Activated naive CD8-positive, alpha-beta T cell treated with anti-CD3 and anti-CD28 coated beads, Interleukin-2, amount 50 U/mL, for 16 hours (primary cell): ENCODE measurements around the gene SLC1A5.
"Not testable (repeated sequence)": the region's sequence is repeated elsewhere in the genome, so short reads cannot be mapped to it uniquely, and the experiment has no call there.

ENCODE experiments used
- DNase-seq: peaks from one replicate; pipeline ENCODE4 v3.0.0-alpha.2; 2020; ENCODE audit warnings: low read depth, low spot score

The SLC1A5 gene

DNA sequence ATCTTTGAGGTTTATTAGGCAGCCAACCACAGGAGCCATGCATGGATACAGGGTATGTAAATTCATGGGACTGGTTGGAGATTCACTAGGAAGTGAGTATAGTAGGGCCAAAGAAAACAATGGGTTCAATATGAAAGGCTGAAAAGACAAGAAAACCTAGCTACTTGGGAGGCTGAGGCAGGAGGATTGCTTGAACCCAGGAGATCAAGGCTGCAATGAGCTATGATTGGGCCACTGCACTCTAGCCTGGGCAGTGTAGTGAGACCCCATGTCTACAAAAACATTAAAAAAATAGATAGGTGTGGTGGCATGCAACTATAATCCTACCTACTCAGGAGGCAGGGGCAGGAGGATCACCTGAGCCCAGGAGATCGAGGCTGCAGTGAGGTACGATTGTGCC, 10.3 kb upstream of the SLC1A5 start:
- DNase-seq: no peak

DNA sequence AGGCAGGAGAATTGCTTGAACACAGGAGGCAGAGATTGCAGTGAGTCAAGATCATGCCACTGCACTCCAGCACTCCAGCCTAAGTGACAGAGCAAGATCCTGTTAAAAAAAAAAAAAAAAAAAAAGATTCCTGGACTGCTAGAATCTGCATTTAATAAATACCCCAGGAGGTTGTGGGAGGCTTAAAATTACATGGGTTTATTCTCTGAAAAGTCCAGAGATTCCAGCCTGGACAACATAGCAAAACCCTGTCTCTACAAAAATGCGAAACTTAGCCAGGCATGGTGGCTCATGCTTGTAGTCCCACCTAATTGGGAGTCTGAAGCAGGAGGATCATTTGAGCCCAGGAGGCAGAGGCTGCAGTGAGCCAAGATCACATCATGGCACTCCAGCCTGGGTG, 9.5 kb upstream of the SLC1A5 start:
- no peak for DNase-seq

DNA sequence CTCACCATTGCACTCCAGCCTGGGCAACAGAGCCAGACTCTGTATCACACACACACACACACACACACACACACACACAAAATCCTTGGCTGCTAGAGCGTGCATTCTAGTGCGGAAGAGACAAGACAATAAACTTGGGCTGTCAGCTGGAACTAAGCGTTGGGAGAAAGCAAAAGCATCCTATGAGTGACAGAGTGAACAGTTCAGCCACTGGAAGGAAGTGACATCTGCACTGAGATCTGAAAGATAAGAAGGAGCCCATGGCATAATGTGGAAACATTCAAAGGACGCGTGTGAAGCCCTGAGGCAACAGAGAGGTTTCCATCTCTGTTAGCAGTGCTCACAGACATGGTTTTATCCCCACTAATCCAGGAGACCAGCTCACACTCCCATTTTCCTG, 3.5 kb upstream of the SLC1A5 start:
- no peak for DNase-seq

DNA sequence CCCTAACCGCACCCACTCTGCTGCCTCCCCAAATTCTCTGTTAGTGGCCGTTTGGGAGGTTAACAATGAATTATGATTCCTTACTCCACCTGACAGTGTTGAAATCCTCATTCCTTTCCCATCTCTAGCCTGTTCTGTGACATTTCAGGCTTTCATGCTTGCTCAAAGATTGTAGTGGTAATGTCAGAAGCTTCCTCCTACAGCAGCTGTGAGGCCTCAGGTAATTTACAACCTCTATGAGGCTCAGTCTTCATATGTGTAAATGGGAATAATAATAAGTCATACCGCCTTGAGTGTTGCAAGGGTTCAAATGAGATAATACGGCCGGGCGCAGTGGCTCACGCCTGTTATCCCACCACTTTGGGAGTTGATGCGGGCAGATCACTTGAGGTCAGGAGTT, 977 bp upstream of the SLC1A5 start:
- no peak for DNase-seq

DNA sequence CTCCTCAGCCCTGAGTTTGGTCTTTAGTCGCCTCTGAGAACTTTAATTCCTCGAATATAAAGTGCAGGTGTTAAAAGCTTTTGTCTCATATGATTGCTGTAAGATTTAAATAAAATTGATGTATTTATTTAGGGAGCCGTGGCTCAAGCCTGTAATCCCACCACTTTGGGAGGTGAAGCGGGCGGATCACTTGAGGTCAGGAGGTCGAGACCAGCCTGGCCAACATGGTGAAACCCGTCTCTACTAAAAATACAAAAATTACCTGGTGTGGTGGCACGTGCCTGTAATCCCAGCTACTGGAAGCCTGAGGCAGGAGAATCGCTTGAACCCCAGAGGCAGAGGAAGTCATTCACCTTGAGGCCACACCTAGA, 559 bp upstream of the SLC1A5 start:
- no peak for DNase-seq

DNA sequence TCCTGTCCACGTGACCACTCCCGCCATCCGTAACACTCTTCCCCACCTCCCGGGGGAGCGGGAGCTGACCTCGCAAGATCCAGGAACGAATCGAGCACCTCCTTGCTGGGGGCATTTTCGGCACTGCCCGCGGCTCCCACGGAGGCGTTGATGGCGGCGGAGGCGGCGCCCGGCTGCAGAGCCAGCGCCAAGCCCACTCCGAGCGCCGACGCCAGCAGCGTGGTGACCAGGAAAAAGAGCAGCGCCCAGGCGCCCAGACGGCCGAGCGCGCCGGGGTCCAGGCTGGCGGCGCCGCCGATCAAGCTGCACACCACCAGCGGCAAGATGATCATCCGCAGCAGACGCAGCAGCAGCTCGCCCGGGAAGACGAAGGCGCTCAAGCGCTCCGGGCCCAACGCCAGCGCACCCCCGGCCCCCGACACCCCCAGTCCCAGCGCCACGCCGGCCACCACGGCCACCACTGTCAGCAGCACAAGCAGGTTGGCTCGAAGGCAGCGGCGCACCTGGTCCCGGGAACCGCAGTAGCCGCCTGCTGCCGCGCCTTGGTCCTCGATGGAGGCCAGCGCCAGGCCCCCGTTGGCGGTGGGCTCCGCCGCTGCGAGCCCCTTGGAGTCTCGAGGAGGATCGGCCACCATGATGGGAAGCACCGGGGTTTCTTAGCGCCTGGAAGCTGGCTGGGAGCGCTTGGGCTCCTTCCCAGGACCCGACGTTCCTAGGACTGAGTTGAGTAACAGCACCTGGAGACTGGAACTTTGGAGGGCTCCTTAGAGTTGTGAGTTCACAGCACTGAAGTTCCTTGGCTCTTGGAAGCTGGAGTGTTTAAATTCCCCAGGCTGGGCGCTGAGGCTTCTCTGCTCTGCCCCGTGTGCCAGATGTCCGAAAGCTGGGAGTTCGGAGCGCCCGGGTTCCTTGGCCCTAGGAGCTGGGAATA, 798 bp downstream of the SLC1A5 start:
- no peak for DNase-seq

DNA sequence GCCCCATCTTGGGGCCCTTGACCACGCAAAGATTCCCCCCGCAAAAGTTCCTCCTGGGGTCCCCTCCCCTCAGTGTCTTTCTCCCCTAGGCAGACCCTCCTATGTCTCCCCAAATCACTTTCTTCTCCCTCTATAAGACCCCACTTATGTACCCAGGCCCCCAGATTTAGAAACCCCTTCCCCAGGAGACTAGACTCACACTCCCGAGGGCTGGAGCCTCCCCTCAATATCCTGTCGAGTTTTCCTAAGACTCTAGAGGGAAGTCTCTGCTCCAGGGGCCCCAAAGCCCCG, 1.4 kb downstream of the SLC1A5 start:
- DNase-seq: no peak

DNA sequence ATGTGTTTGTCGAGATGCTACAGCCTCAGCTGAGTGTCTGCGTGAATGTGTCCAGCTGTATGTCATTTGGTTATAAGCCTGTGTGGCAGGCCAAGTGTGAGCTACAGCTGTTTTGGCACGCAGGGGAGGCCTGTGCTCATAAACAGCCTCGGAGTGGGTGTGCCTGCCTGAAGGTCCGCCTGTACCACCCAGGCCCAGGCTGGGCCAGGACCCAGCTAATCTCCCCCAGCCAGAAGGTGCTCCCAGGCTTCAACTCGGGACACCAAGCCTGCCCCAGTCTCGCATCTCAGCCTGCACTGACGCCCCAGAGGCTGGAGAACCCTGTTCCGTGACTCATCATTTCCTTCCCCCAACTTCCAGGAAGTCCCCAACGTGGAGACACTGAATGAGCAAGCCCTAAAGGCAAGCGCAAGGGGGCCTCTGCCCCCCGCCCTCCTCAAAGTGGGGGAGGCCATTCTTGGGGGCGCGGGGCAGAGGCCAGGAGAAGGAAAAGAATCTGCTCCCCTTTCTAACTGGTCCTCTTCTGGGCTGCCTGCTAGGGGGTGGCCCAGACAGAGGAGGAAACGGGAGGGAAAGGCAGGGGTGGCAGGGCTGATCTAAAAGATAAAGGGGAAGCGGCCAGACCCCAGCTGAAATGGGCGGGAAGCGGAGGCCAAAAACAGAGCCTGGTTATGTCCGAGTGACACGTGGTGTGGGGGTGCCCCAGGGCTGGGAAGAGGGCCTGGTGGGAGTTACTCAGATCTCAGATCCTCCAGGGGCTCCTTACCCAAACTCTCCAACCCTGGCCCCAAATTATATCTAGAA, 2.0 kb downstream of the SLC1A5 start:
- DNase-seq: peak; percentile 69

DNA sequence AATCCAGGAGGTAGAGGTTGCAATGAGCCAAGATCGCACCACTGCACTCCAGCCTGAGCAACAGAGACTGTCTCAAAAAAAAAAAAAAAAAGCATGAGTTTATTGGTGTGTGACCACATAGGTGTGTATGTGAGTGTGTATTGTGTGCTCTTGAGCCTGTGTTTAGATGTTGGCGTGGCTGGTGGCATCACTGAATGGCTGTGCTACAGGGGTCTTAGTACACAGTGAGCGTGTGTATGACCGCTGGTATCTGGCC, 2.5 kb downstream of the SLC1A5 start:
- DNase-seq: no peak

DNA sequence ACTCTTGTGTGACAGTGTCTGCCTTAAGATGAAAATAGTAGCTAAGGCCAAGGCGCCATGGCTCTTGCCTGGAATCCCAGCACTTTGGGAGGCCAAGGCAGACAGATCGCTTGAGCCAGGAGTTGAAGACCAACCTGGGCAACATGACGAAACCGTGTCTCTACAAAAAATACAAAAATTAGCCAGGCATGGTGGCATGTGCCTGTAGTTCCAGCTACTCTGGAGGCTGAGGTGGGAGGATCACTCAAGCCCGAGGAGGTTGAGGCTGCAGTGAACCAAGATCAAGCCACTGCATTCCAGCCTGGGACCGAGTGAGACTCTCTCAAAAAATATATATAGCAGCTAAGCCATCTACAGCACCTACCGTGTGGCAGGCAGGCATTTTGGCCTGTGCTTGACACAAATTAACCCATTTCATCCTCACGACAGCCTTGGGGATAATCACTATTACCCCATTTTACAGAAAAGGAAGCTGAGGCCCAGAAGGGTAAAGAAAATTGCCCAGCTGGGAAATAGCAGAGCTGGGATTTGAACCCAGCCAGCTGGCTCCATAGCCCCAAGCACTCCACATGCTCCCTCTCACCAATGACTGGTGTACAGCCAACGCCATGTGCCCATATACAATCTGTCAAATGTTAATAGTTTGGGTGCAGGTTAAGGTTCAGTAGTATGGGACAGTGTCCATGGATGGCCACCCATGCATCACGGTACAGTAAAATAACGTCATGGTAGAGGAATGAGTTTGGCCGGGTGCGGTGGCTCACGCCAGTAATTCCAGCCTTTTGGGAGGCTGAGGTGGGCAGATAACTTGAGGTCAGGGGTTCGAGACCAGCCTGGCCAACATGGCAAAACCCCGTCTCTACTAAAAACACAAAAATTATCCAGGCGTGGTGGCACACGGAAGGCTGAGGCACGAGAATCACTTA, 3.1 kb downstream of the SLC1A5 start:
- DNase-seq: no peak

DNA sequence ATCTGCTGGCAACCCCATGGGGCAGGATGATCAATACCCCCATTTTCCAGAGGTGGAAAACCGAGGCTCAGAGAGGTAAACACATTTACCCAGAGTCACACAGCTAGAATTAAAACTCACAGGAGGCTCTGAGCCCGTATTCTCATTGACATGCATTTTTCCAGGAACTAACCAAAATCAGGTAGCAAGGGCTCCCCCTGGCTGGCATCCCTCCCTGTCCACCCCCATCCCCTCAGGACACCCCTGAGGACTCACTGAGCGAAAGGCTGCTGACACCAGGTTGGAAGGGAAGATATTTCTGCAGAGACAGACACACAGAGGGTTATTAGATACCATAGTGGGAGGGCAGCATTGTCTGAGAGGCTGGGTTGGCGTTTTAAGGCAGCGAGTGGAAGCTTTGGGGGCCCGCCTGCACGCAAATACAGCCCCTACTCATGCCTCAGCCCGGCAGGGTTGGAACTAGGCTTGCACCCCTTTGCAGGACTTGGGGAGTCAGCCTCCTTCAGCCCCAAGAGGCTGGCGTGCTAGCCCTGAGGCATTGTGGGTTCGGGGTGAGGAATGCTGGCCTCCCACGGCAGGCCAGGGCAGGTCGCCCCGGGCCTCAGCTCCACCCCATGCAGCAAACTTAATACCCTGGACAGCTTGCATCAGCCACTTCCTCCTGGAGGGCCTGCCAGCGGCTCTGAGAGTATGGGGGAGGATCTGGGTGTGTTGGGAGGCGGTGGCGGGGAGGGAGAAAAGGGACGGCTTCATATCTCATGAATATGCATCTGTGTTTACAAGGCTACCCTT, 3.9 kb downstream of the SLC1A5 start:
- peak; percentile 25 for DNase-seq

DNA sequence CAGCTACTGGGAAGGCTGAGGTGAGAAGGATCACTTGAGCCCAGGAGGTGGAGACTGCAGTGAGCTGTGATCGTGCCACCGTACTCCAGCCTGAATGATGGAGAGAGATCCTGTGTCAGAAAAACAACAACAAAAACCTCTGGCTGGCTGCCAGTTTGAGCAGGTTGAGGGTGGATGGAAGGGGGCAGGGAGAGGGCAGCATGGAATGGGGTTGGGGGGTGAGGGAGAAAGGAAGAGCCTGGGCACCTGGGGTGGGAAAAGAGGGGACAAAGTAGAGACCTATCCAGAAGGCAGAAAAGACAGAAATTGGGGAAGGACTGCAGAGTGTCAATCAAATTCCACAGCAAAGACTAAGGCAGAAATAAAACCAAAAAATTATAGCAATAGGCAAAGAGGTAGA, 4.7 kb downstream of the SLC1A5 start:
- DNase-seq: no peak

DNA sequence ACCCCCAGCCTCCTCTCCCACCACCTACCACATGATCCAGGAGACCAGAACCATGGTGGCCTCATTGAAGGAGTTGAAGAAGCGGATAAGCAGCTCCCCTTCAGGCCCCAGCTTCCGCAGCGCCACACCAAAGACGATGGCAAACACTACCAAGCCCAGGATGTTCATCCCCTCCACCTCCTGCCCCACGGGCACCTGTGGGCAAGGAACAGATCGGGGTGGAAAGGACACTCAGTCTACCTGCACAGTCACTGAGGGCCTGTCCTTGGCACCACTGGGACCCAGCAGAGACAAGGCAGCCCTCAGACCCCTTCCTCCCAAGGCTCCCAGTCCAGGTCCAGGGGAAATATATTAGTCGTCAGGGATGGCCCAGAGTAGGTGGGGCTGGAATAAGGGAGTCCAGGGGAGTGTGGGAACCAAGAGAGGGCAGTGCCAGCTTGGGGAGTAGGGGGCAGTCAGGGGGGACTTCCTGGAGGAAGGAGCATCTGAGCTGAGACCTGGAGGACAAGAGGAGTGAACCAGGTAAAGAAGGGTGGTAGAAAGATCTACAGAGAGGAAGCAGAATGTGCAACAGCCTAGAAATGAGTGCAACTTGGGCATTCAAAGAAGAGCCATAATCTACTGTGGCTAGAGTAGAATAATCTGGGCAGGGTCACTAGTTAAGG, 5.9 kb downstream of the SLC1A5 start:
- no peak for DNase-seq

DNA sequence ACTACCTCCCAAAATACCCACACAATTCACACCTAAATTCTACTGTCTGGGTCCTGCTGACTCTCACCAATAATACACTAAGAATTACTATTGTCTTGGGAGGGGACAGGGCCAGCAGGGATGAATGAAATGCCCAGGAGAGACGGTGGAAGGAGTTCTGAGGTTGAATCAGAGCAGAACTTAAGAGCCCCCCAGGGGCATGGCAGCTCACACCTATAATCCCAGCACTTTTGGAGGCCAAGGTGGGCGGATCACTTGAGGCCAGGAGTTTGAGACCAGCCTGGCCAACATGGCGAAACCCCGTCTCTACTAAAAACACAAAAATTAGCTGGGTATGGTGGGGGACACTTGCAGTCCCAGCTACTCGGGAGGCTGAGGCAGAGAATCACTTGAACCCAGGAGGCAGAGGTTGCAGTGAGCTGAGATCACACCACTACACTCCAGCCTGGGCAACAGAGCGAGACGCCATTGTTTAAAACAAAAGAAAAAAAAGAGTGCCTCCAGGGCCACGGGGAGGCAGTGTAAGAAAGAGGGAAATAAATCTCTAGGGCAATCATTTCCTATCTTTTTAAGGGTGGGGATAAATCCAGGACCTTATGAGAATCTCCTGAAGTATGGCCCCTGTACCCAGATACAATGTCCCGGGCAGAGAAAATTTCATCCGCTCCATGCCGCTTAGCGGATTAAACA, 10.3 kb downstream of the SLC1A5 start:
- DNase-seq: not testable (repeated sequence)

DNA sequence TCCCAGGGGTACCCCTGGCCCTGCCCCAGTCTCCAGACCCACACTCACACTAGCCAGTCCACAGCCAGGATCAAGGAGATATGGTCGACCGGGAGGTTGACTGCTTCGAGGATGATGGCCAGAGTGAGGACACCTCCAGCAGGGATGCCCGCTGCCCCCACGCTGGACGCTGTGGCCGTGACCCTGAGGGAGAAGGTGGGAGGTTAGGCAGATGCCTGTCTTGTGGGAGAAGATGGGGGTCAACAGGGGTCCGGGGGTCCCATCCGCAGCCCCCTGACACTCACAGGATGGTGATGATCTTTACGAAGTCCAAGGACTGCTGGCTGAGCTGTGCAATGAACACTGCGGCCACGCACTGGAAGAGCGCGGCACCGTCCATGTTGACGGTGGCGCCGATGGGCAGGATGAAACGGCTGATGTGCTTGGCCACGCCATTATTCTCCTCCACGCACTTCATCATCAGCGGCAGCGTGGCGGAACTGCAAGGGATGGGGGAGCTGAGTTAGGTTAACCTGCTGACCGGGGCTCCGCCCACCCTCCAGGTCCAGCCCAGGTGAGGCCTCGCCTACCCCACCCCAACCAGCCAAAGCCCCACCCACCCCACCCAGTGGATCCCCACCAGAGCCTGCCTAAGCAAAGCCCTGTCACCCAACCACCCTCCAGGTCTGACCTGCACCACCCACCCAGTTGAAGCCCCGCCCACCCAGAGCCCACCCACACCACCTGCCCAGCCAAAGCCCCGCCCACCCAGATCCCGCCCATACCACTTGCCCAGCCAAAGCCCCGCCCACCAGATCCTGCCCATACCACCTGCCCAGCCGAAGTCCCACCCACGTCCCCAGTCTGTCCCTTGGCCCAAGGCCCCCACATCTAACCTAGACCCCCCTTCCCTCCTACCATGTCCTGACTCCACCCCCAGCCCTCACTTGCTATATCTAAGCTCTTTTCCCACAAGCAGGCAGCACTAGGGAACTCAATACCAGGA, 11.2 kb downstream of the SLC1A5 start:
- no peak for DNase-seq

DNA sequence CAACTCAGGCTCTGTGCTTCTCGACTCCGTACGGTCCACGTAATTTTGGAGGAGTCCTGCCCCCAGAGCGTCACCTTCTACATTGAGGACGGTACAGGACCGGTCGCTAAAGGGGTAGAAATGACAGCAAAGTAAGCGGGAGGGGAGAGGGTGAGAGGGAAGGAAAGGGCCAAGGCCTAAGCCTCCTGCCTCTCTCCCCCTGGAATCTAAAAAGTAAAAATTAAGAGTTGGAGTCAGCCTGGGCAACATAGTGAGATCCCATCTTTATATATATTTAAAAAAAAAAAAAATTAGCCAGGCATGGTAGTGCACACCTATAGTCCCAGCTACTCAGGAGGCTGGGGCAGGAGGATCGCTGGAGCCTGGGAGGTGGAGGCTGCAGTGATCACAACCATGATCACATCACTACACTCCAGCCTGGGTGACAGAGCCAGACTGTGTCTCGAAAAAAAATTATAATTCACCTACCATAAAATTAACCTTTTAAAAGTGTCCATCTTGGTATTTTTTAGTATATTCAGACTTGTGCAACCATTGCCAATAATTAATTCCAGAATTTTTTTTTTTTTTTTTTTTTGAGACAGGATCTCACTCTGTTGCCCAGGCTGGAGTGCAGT, 12.6 kb downstream of the SLC1A5 start:
- DNase-seq: no peak

DNA sequence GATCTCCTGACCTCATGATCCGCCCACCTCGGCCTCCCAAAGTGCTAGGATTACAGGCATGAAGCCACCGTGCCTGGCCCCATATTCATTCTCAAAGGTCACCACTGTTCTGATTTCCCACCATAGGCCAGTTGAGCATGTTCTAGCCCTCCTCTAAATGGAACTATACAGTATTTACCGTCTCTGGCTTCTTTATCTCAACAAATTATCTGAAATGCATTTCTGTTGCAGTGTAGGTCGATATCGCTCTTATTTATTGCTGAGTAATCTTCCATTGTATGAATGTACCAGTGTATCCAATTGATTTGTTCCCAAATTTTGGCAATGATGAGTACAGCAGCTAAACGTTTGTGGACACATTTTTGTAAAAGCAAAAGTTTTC, 15.4 kb downstream of the SLC1A5 start:
- no peak for DNase-seq

DNA sequence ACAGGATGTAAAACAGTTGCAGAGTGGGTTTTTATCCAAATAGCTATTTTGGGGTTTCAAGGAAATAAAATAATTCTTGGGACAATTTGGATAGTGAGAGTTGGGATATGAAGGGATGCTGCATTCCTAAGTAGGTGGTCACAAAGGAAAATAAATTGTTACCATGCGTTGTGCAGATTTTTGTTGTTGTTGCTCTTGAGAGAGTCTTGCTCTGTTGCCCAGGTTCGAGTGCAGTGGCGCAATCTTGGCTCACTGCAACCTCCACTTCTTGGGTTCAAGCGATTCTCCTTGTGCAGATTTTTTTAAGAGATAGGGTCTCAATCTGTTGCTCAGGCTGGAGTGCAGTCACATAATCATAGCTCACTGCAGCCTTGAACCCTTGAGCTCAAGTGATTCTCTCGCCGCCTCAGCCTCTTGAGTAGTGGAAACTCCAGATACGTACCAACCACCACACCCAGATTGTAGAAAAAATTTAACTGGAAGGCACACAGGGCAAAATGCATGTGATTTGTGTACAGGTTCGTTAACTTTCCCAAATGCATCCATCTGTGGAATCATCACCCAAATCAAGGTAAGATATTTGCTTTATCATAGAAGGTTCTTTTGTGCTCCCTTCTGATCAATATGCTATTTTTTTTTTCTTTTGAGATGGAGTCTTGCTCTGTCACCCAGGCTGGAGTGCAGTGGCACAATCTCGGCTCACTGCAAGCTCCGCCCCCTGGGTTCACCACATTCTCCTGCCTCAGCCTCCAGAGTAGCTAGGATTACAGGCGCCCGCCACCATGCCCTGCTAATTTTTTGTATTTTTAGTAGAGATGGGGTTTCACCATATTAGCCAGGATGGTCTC, 16.0 kb downstream of the SLC1A5 start:
- DNase-seq: no peak
